Vagina (tissue), 2 donors: ENCODE measurements around the gene ADAM33. TPM values are rescaled to one million over a fixed set of nuclear protein-coding genes. Genes with fewer than 3 reads are reported as not detected.

ENCODE experiments used
- DNase-seq, 2 donors: peaks; one replicate each; pipeline ENCODE4 v3.0.0-alpha.2; 2017; ENCODE audit errors: extremely low spot score in 2 of 2
- H3K27ac ChIP-seq: fragments of 200-600 bp; sonication (generic); one replicate; pipeline ENCODE4 v1.5.1; 2019
- H3K27me3 ChIP-seq: fragments of 200-600 bp; sonication (generic); one replicate; pipeline ENCODE4 v1.5.1; 2019
- H3K36me3 ChIP-seq, 2 donors: fragments of 200-600 bp; sonication (generic); one replicate each; pipeline ENCODE4 v1.5.1; 2017 to 2019
- H3K4me1 ChIP-seq: fragments of 200-600 bp; sonication (generic); one replicate; pipeline ENCODE4 v1.5.1; 2019
- H3K4me3 ChIP-seq, 2 donors: fragments of 200-600 bp; sonication (generic); 1 replicate in 1 of 2; 2 replicates in 1 of 2; pipeline ENCODE4 v1.5.1; 2016 to 2019
- H3K9me3 ChIP-seq: fragments of 200-600 bp; sonication (generic); one replicate; pipeline ENCODE4 v1.5.1; 2019
- CTCF ChIP-seq, 3 experiments: fragments of 450-650 bp in 2 of 3; fragments of 200-600 bp in 1 of 3; sonication (generic) in 1 of 3; IDR thresholded peaks; one replicate each; pipeline ENCODE4 v1.5.1; 2017 to 2019; ENCODE audit warnings: antibody characterized with exemption in 3 of 3, mild to moderate bottlenecking in 2 of 3, moderate library complexity in 2 of 3
- POLR2A ChIP-seq, 2 donors: fragments of 450-650 bp; IDR thresholded peaks; one replicate each; pipeline ENCODE4 v1.6.1; 2017; ENCODE audit warnings: antibody characterized with exemption in 2 of 2, mild to moderate bottlenecking in 2 of 2, moderate library complexity in 2 of 2
- POLR2AphosphoS5 ChIP-seq, 2 donors: sonication (generic); formaldehyde crosslinking; IDR thresholded peaks; one replicate each; pipeline ENCODE4 v1.9.0; 2017; ENCODE audit warnings: antibody characterized with exemption in 2 of 2, mild to moderate bottlenecking in 2 of 2, low read depth in 1 of 2; ENCODE audit not compliant: insufficient read depth in 1 of 2
- intact Hi-C: fragments of 100-400 bp; cut with DNase I; formaldehyde crosslinking; loops from one replicate; pipeline ENCODE4 v1.15.1; 2023
- total RNA-seq: library from RNA; depleted of rRNA; stranded (reverse); fragments of >200 nt; gene quantifications from one replicate; pipeline ENCODE4 v1.2.3, GENCODE V29; 2016

ADAM33 gene
- total RNA-seq, 1 donor from 2014 or later, result 119 TPM

- no peak for DNase-seq
- Histone ChIP-seq H3K36me3 (no peaks in the 10 kb centered on the region), H3K4me3 (no peak overlapping the region), H3K27me3 (no peaks in the 10 kb centered on the region), H3K4me1 (peaks cover 14% of the 10 kb centered on the region), H3K9me3 (no peaks in the 10 kb centered on the region), H3K27ac (peak overlapping the region; percentile 25)
- no peak for TF ChIP-seq POLR2A (IDR thresholded peaks at IDR 0.05)
- TF ChIP-seq POLR2AphosphoS5 (IDR thresholded peaks at IDR 0.05; ENCODE audit: insufficient read depth in 1 of 2, low read depth in 1 of 2), result peak in 1 of 2 donors; percentile 30
- intact Hi-C loops, result loop anchor here (1.0 kb wide), 1 partner anchor 34 kb away; no protein-coding TSS in a partner anchor
Observed at GRCh38 chr20:3710011-3710466, 28.2 kb upstream of the ADAM33 start.

- peaks cover 14% of the 10 kb centered on the region for H3K4me1 ChIP-seq
- no peaks in the 10 kb centered on the region for H3K27me3 ChIP-seq
Observed at GRCh38 chr20:3707508-3707899, 25.7 kb upstream of the ADAM33 start.

GRCh38 chr20:3706774-3707507, 25.1 kb upstream of the ADAM33 start:
- TF ChIP-seq CTCF (IDR thresholded peaks at IDR 0.05) (no peak), POLR2AphosphoS5 (IDR thresholded peaks at IDR 0.05; ENCODE audit: insufficient read depth in 1 of 2, low read depth in 1 of 2) (no peak), POLR2A (IDR thresholded peaks at IDR 0.05) (no peak)
- Histone ChIP-seq H3K36me3 (no peaks in the 10 kb centered on the region), H3K4me3 (no peak overlapping the region), H3K4me1 (peaks cover 14% of the 10 kb centered on the region), H3K9me3 (no peaks in the 10 kb centered on the region), H3K27ac (no peak overlapping the region), H3K27me3 (no peaks in the 10 kb centered on the region)
- intact Hi-C loops, result no loop called here
- DNase-seq, result peak in 1 of 2 donors; percentile 81

More at GRCh38 chr20:3707508-3707899, 25.7 kb upstream of the ADAM33 start:
- DNase-seq, result no peak
- TF ChIP-seq POLR2A (IDR thresholded peaks at IDR 0.05) (no peak), CTCF (IDR thresholded peaks at IDR 0.05) (no peak), POLR2AphosphoS5 (IDR thresholded peaks at IDR 0.05; ENCODE audit: insufficient read depth in 1 of 2, low read depth in 1 of 2) (no peak)
- Histone ChIP-seq H3K36me3 (no peaks in the 10 kb centered on the region), H3K4me3 (no peak overlapping the region), H3K9me3 (no peaks in the 10 kb centered on the region), H3K27ac (no peak overlapping the region)
- intact Hi-C loops, result no loop called here

GRCh38 chr20:3705970-3706739, 24.3 kb upstream of the ADAM33 start:
- Histone ChIP-seq H3K27me3 (no peaks in the 10 kb centered on the region), H3K9me3 (no peaks in the 10 kb centered on the region), H3K36me3 (no peaks in the 10 kb centered on the region), H3K27ac (no peak overlapping the region), H3K4me3 (no peak overlapping the region), H3K4me1 (peaks cover 10% of the 10 kb centered on the region)
- intact Hi-C loops, result no loop called here
- TF ChIP-seq POLR2AphosphoS5 (IDR thresholded peaks at IDR 0.05; ENCODE audit: insufficient read depth in 1 of 2, low read depth in 1 of 2), result no peak
- DNase-seq, result peak in 1 of 2 donors; percentile 77

- TF ChIP-seq POLR2A (IDR thresholded peaks at IDR 0.05), result no peak
- no peak for TF ChIP-seq POLR2AphosphoS5 (IDR thresholded peaks at IDR 0.05; ENCODE audit: insufficient read depth in 1 of 2, low read depth in 1 of 2)
- no peak for TF ChIP-seq CTCF (IDR thresholded peaks at IDR 0.05)
- intact Hi-C loops, result no loop called here
- Histone ChIP-seq H3K9me3 (no peaks in the 10 kb centered on the region), H3K4me1 (peaks cover 6% of the 10 kb centered on the region), H3K27me3 (no peaks in the 10 kb centered on the region), H3K27ac (no peak overlapping the region), H3K4me3 (no peak overlapping the region), H3K36me3 (no peaks in the 10 kb centered on the region)
- peak in 1 of 2 donors; percentile 75 for DNase-seq
Observed at GRCh38 chr20:3705491-3705969, 23.7 kb upstream of the ADAM33 start.
